T-helper 1 cell (primary cell): ENCODE results near the gene CAVIN4.

Experiments used
- DNase-seq, 5 donors: peaks; one replicate each; pipeline ENCODE4 v3.0.0-alpha.2; 2012 to 2020

Gene CAVIN4

GRCh38 chr9:100591139-100591538 is 13.3 kb downstream of the CAVIN4 start:
- DNase-seq: no peak

GRCh38 chr9:100591639-100592412 is 13.9 kb downstream of the CAVIN4 start:
- DNase-seq: no peak

GRCh38 chr9:100595391-100596199 is 17.7 kb downstream of the CAVIN4 start:
- peak in 2 of 5 donors; percentile 5 to 19 for DNase-seq

- no peak for DNase-seq
Measured at GRCh38 chr9:100597236-100597635, 19.4 kb downstream of the CAVIN4 start.

GRCh38 chr9:100598641-100599145 is 20.8 kb downstream of the CAVIN4 start:
- DNase-seq: peak; percentile 66 to 77 (median 72)

GRCh38 chr9:100600521-100601079 is 22.7 kb downstream of the CAVIN4 start:
- DNase-seq: no peak

GRCh38 chr9:100601216-100601615 is 23.3 kb downstream of the CAVIN4 start:
- DNase-seq: peak in 3 of 5 donors; percentile 6 to 44 (median 16)

GRCh38 chr9:100602342-100602801 is 24.5 kb downstream of the CAVIN4 start:
- DNase-seq: no peak

- DNase-seq: no peak
Measured at GRCh38 chr9:100605405-100605804, 27.5 kb downstream of the CAVIN4 start.

GRCh38 chr9:100619194-100619593 is 41.3 kb downstream of the CAVIN4 start:
- DNase-seq: no peak

GRCh38 chr9:100619665-100620064 is 41.8 kb downstream of the CAVIN4 start:
- DNase-seq: no peak

GRCh38 chr9:100623969-100624368 is 46.1 kb downstream of the CAVIN4 start:
- DNase-seq: no peak

GRCh38 chr9:100626949-100627348 is 49.1 kb downstream of the CAVIN4 start:
- no peak for DNase-seq

GRCh38 chr9:100637787-100638186 is 59.9 kb downstream of the CAVIN4 start:
- no peak for DNase-seq
